HEK293 (cell line): ENCODE measurements around the gene FZD7.

Experiments used
- CTCF ChIA-PET: fragments of 350-600 bp; formaldehyde crosslinking; extraction: SDS; loops from one replicate; lab custom pipeline; 2021; ENCODE audit warnings: antibody characterized with exemption; lab: Yijun Ruan, JAX
- POLR2A ChIA-PET: fragments of 300-600 bp; formaldehyde crosslinking; extraction: SDS; loops from one replicate; lab custom pipeline; 2020; ENCODE audit warnings: antibody characterized with exemption, inconsistent platforms; lab: Yijun Ruan, JAX
- H3K27ac ChIP-seq: fragments of 200-500 bp; sonication (Bioruptor generic); 2 replicates; pipeline ENCODE4 v1.5.1; 2014; ENCODE audit warnings: low read depth, low read length, control low read depth, inconsistent platforms; ENCODE audit errors: extremely low read depth
- H3K36me3 ChIP-seq, 2 experiments: fragments of 200-500 bp in 1 of 2; sonication (Bioruptor generic) in 1 of 2; 1 replicate in 1 of 2; 2 replicates in 1 of 2; pipeline ENCODE4 v1.5.1; 2014 to 2017; ENCODE audit warnings: inconsistent platforms in 2 of 2, low read length in 2 of 2; ENCODE audit not compliant: control insufficient read depth in 2 of 2, insufficient read depth in 1 of 2
- H3K4me1 ChIP-seq: fragments of 200-500 bp; sonication (Bioruptor generic); 2 replicates; pipeline ENCODE4 v1.5.1; 2014; ENCODE audit warnings: mild to moderate bottlenecking, low read length, inconsistent platforms; ENCODE audit not compliant: control insufficient read depth, insufficient read depth
- H3K4me3 ChIP-seq: 2 replicates; pipeline ENCODE4 v1.5.1; 2011; ENCODE audit warnings: low read depth, mild to moderate bottlenecking, control low read depth, low read length, moderate library complexity
- H3K9me3 ChIP-seq: fragments of 200-500 bp; sonication (Bioruptor generic); 2 replicates; pipeline ENCODE4 v1.5.1; 2014; ENCODE audit warnings: low read depth, low read length, inconsistent platforms; ENCODE audit not compliant: control insufficient read depth, insufficient read depth
- EGR2 ChIP-seq: fragments of 450-650 bp; formaldehyde crosslinking; IDR thresholded peaks from 2 replicates; pipeline ENCODE4 v1.5.1; 2016; ENCODE audit warnings: low read depth, missing biosample characterization, missing genetic modification characterization
- IKZF3 ChIP-seq: fragments of 450-650 bp; IDR thresholded peaks from 2 replicates; pipeline ENCODE4 v1.5.0; 2018; ENCODE audit warnings: missing biosample characterization, mild to moderate bottlenecking, missing genetic modification characterization, moderate library complexity
- KLF9 ChIP-seq: fragments of 450-650 bp; formaldehyde crosslinking; IDR thresholded peaks from 2 replicates; pipeline ENCODE4 v1.5.1; 2016; ENCODE audit warnings: missing biosample characterization, missing genetic modification characterization, low read depth
- PATZ1 ChIP-seq: fragments of 450-650 bp; formaldehyde crosslinking; IDR thresholded peaks from 2 replicates; pipeline ENCODE4 v1.5.1; 2016; ENCODE audit warnings: missing biosample characterization, missing genetic modification characterization
- PRDM1 ChIP-seq: fragments of 450-650 bp; formaldehyde crosslinking; IDR thresholded peaks from 2 replicates; pipeline ENCODE4; 2016; ENCODE audit warnings: missing biosample characterization, missing genetic modification characterization
- REST ChIP-seq: fragments of 450-650 bp; formaldehyde crosslinking; IDR thresholded peaks from 2 replicates; pipeline ENCODE4 v1.5.1; 2016; ENCODE audit warnings: missing biosample characterization, missing genetic modification characterization
- SALL2 ChIP-seq: fragments of 450-650 bp; formaldehyde crosslinking; IDR thresholded peaks from 2 replicates; pipeline ENCODE4 v1.5.0; 2017; ENCODE audit warnings: missing biosample characterization, mild to moderate bottlenecking, missing genetic modification characterization, borderline replicate concordance
- SCRT2 ChIP-seq: fragments of 450-650 bp; formaldehyde crosslinking; IDR thresholded peaks from 2 replicates; pipeline ENCODE4 v1.5.1; 2016; ENCODE audit warnings: missing biosample characterization, missing genetic modification characterization
- WT1 ChIP-seq: fragments of 450-650 bp; formaldehyde crosslinking; IDR thresholded peaks from 2 replicates; pipeline ENCODE4 v1.5.1; 2016; ENCODE audit warnings: missing biosample characterization, missing genetic modification characterization
- ZFHX2 ChIP-seq: fragments of 450-650 bp; formaldehyde crosslinking; conservative IDR thresholded peaks from 2 replicates; pipeline ENCODE4 v1.5.1; 2016; ENCODE audit warnings: missing biosample characterization, missing genetic modification characterization
- ZNF169 ChIP-seq: fragments of 450-650 bp; formaldehyde crosslinking; IDR thresholded peaks from 2 replicates; pipeline ENCODE4 v1.5.1; 2016; ENCODE audit warnings: missing biosample characterization, missing genetic modification characterization
- ZNF175 ChIP-seq: fragments of 450-650 bp; formaldehyde crosslinking; IDR thresholded peaks from 2 replicates; pipeline ENCODE4 v1.5.1; 2016; ENCODE audit warnings: missing biosample characterization, missing genetic modification characterization
- ZNF221 ChIP-seq: fragments of 450-650 bp; formaldehyde crosslinking; IDR thresholded peaks from 2 replicates; pipeline ENCODE4 v1.5.1; 2017; ENCODE audit warnings: missing biosample characterization, missing genetic modification characterization, borderline replicate concordance
- ZNF23 ChIP-seq: fragments of 450-650 bp; formaldehyde crosslinking; IDR thresholded peaks from 2 replicates; pipeline ENCODE4 v1.5.1; 2016; ENCODE audit warnings: missing biosample characterization, missing genetic modification characterization, borderline replicate concordance
- ZNF266 ChIP-seq: fragments of 450-650 bp; formaldehyde crosslinking; IDR thresholded peaks from 2 replicates; pipeline ENCODE4 v1.5.1; 2016; ENCODE audit warnings: missing biosample characterization, missing genetic modification characterization, low read depth
- ZNF350 ChIP-seq: fragments of 450-650 bp; formaldehyde crosslinking; IDR thresholded peaks from 2 replicates; pipeline ENCODE4 v1.5.0; 2017; ENCODE audit warnings: missing biosample characterization, mild to moderate bottlenecking, missing genetic modification characterization
- ZNF394 ChIP-seq: fragments of 450-650 bp; formaldehyde crosslinking; IDR thresholded peaks from 2 replicates; pipeline ENCODE4 v1.5.1; 2016; ENCODE audit warnings: missing biosample characterization, missing genetic modification characterization, mild to moderate bottlenecking, moderate library complexity, borderline replicate concordance
- ZNF488 ChIP-seq: fragments of 450-650 bp; formaldehyde crosslinking; IDR thresholded peaks from 2 replicates; pipeline ENCODE4 v1.5.1; 2016; ENCODE audit warnings: missing biosample characterization, missing genetic modification characterization
- ZNF623 ChIP-seq: fragments of 450-650 bp; formaldehyde crosslinking; IDR thresholded peaks from 2 replicates; pipeline ENCODE4 v1.5.1; 2016; ENCODE audit warnings: missing biosample characterization, missing genetic modification characterization
- ZNF629 ChIP-seq: fragments of 450-650 bp; formaldehyde crosslinking; IDR thresholded peaks from 2 replicates; pipeline ENCODE4 v1.5.1; 2017; ENCODE audit warnings: missing biosample characterization, missing genetic modification characterization
- ZNF843 ChIP-seq: fragments of 450-650 bp; formaldehyde crosslinking; IDR thresholded peaks from 2 replicates; pipeline ENCODE4 v1.5.1; 2016; ENCODE audit warnings: missing biosample characterization, missing genetic modification characterization

FZD7 gene

GRCh38 chr2:202014759-202015211, 18.9 kb upstream of the FZD7 start (continued):
- TF ChIP-seq PRDM1 (tag by site-specific recombination) (peak; percentile 36; the same call in 1 of the 2 replicates), REST (tag by site-specific recombination) (no peak), ZNF221 (no peak), ZNF394 (tag by site-specific recombination) (0 out of 2 replicates have a peak, but pooled peaks have one; percentile 2), PATZ1 (tag by site-specific recombination) (peak; percentile 46; the same call in 1 of the 2 replicates), ZNF169 (tag by site-specific recombination) (no peak), ZNF843 (peak; percentile 35; the same call in 1 of the 2 replicates), ZNF23 (tag by site-specific recombination) (no peak), ZFHX2 (peak; percentile 37; the same call in 1 of the 2 replicates)

- TF ChIP-seq ZNF266 (tag by site-specific recombination) (no peak), ZNF175 (tag by site-specific recombination) (no peak), ZNF629 (tag by site-specific recombination) (no peak), ZNF488 (tag by site-specific recombination) (no peak), IKZF3 (tag by site-specific recombination) (no peak), ZNF623 (tag by site-specific recombination) (no peak), ZNF350 (tag by site-specific recombination) (no peak), SALL2 (tag by site-specific recombination) (no peak)
- ChIA-PET POLR2A (no interaction called here), CTCF (no interaction called here)
- Histone ChIP-seq H3K4me3 (no peak overlapping the region), H3K36me3 (no peaks in the 10 kb centered on the region), H3K9me3 (no peaks in the 10 kb centered on the region), H3K4me1 (peaks cover 10% of the 10 kb centered on the region; the same call in 1 of the 2 replicates), H3K27ac (no peak overlapping the region)
These were observed 18.2 kb upstream of the FZD7 start for GRCh38 chr2:202015471-202015870.

GRCh38 chr2:202016579-202017227, 17.0 kb upstream of the FZD7 start:
- Histone ChIP-seq H3K27ac (no peak overlapping the region), H3K36me3 (no peaks in the 10 kb centered on the region), H3K4me1 (peaks cover 10% of the 10 kb centered on the region; the same call in 1 of the 2 replicates), H3K9me3 (no peaks in the 10 kb centered on the region), H3K4me3 (no peak overlapping the region)
- ChIA-PET POLR2A (no interaction called here), CTCF (interaction anchor here (0.5 to 2.0 kb wide), 3 partner anchors 134 to 162 kb away, joined by 3 to 8 read pairs (median 4); no protein-coding TSS in a partner anchor)
- TF ChIP-seq KLF9 (no peak), ZFHX2 (peak; percentile 88), ZNF629 (tag by site-specific recombination) (no peak), SCRT2 (tag by site-specific recombination) (0 out of 2 replicates have a peak, but pooled peaks have one; percentile 17), WT1 (tag by site-specific recombination) (no peak), EGR2 (tag by site-specific recombination) (peak; percentile 74)
